HG02588 (cell line): ENCODE results near the gene AHI1.

Source experiments
- ATAC-seq: cut with Tn5 transposase; IDR thresholded peaks from one replicate; pipeline ENCODE4 v1.9.1; 2021; ENCODE audit warnings: mild to moderate bottlenecking, moderate library complexity; ENCODE audit not compliant: unreplicated experiment

AHI1 gene

DNA sequence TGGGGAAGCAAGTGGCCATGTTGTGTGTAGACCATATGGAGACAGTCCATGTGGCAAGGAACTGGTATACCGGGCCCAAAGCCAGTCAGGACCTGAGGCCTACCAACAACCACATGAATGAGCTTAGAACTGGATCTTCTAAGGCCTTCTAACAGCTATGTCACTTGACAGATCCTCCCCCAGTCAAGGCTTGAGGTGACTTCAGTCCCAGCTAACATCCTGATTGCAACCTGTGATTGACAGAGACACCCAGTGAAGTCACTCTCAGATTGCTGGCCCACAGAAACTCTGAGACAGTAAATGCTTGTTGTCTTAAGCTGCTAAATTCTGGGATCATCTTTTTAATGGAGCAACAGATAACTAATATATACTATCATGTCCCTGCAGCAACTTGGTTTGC is 32.9 kb downstream of the AHI1 start:
- ATAC-seq: peak; percentile 70

DNA sequence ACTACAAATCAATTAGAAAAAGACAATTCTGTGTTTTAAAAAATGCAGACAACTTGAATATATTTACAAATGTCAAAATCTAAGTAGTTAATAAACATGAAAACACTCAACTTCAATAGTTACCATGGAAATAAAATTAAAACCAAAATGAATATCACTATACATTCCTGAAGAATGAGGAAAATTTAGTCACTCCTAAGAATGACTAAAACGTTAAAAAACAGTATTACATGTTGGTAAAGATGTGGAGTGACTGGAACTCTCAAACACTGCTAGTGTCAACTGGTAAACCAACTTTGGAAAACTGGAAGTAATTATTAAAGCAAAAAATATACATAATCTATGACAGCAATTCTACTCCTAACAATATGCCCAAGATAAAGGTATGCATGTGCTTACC is 36.3 kb downstream of the AHI1 start:
- ATAC-seq: no peak

DNA sequence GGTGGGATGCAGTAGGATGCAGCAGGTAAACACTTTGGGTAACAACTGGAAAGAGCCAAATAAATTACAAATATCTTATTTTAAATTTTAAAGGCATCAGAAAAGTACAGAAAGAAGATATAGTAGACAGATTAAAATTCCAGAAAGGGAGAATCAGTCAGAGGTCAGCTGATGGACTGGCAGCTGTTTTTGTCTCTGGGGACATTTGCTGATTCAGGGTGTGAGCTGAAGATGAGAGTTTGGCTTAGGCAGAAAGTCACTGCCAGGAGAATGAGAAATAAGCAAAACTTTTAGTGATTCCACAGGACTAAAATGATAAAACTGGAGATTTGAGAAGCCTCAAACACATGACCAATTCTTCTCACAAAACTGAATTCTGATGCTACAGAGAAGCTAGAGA is 39.5 kb downstream of the AHI1 start:
- no peak for ATAC-seq

DNA sequence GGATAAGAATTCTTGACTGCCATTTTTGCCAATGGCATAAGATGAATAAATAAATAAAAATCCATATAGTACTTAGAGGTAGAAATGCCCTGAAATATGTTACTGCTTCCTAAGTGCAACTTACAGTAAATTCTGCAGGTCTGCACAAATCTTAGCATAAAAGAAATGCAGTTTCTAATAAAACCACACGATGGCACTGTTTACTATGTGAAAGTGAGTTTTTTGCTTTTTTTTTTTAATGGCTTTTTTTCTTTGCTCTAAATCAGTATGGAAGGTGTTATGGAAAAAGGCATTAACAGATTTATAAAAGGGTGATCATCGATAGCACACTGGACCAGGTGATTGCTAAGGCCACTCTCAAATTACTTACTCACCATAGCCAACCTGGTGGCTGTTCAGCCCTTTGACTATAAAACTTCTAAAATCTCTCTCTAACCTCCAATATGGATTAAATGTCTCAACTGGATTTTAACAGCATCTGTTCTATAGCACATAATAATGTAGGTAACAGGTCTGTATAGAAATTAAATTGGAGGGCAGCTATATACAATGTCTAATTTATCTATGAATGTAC is 45.8 kb downstream of the AHI1 start:
- no peak for ATAC-seq

DNA sequence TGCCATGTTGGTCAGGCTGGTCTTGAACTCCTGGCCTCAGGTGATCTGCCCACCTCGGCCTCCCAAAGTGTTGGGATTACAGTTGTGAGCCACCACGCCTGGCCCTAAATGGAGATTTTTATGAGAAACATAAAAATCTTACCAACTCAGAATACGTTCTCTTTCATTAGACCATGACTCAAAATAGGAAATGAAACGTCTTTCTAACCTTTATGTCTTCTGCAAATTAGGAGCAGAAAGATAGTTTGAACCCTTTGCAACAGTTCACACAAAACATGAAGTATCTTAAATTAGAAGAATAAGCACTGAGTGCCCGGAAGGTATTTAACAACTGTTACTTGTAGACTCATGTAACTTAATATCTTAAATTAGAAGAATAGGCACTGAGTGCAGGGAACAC is 48.3 kb downstream of the AHI1 start:
- no peak for ATAC-seq

DNA sequence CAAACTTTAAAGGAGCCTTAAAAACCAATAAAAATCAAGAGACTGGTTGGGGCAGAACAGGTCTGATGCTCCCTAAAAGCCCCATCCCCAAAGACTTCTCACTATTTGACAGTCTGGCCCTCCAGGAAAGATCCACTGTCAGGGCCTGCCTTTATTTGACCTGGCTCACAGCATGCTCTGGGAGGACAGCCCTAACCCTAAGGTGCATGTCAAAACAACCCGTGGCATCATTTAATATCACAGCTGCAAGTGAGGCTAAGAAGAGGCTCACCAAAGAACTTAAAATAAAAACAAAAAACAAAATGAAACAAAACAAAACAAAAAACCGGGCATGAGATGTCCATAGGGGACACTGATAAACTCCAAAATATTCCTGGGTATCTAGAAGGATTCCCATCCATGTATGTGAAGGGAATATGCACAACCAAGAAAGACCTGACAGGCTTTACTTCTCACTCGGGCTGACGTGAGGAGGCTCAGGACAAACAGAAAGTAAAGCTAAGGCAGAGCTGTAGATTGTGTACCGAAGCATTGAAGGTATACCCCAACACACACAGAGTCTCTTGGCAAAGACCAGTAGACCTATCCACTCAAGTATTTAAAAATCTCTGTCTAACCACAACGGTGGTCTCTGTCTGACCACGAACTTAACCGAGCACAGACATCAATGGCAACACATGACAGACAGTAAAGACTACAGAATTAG is 57.3 kb downstream of the AHI1 start:
- ATAC-seq: no peak

DNA sequence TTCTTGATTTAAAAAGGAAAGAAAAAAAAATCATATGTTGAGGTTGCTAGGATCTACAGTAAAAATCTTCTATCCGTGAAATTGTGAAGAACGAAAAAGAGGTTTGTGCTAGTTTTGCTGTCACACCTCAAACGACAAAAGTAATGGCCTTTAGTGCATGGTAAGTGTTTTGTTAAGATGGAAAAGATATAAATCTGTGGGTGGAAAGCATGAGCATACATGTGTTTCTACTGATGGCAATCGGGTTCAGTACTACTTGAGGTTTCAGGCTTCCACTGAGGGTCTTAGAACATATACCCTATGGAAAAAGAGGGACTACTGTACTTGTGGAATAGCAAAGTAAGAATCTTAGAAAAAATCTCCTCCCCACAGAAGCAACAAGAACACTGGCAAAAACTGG is 58.0 kb downstream of the AHI1 start:
- no peak for ATAC-seq

DNA sequence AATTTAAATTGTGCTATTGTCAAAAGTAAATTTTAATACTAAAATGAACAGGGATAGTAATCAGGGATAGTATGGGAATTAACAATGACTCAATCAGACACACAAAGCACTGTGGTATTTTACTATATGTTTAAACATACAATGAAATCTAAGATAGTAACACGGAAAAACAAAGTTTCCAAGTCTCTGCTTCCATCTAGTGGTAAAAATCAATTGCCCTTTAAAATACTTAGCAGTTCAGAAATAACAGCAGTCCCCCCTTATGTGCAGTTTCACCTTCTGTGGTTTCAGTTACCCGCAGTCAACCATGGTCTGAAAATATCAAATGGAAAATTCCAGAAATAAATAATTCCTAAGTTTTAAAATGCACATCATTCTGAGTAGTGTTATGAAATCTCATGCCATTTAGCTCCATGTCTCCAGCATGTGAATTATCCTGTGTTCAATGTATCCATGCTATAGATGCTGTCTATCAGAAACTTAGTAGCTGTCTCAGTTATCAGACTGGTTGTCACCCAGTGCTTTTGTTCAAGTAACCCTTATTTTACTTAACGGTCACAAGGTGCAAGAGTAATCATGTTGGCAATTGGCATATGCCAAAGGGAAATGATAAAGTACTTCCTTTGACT is 58.5 kb downstream of the AHI1 start:
- no peak for ATAC-seq

DNA sequence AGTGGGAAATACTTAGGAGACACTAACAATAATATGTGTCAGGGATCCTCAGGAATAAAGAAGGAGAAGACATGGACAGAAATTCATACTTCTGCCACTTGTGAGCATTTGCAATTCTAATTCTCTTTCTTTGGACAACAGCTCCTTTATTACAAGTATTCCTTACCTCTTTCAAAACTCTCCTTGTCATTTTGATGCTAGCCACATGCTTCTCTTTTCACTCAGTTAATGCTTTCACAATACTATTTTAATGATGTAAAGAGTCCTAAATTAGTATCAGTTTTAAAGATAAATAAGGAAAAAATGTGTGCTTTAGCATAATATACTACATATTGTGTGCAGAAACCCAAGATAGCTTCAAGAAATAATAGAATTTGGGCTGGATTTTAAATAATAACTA is 62.5 kb downstream of the AHI1 start:
- ATAC-seq: no peak

DNA sequence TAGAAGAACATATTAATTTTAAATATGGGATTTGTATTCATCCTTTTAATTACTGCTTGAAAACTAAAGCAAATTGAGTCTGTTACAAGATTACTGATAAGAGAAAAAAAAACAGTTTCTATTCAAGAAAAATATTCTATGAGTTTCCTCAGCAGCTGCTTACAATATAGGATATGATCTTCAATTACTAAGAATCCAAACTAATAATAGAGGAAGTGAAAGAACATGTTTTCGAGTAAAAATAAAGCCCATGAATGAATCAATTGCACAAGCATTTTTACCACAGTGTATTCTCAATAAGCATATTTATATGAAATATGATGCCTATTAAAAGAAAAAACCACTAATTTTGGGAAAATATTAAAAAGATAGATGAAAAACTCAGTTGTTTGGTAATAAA is 63.4 kb downstream of the AHI1 start:
- no peak for ATAC-seq

DNA sequence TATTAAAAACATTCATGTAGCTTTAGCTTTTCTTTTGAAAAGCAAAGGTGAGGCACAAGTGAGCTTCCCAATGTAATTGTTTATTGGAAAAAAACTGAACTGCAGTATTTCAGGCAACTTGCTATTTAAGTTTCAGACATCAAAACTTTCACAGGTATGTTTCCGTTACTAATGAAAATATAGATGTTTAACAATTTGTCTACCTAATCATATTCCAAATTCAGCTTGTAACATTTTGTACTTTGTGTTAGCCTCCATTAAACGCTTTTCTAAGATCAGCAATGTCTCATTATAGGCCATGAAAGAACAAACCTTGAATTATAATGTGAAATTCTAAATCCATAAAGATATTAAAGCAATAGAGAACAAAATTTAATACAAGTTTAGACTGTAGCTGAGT is 69.5 kb downstream of the AHI1 start:
- no peak for ATAC-seq

DNA sequence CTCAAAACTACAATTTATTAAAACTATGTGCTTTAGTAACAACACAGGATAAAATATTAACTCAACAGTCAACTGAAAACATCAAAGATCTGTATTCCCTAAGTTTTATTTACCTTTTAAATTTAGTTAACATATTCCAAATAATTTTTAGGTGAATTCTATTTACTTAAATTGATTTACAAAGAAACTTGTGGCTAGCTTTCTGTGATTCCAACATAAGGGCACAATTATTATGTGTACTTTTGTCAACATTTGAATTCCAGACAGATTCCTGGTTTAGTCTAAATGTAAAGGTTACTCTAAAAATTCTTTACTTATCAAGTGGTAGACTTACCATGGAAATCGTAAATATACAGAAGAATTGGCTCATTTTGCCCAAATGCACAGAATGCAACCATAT is 70.7 kb downstream of the AHI1 start:
- no peak for ATAC-seq

DNA sequence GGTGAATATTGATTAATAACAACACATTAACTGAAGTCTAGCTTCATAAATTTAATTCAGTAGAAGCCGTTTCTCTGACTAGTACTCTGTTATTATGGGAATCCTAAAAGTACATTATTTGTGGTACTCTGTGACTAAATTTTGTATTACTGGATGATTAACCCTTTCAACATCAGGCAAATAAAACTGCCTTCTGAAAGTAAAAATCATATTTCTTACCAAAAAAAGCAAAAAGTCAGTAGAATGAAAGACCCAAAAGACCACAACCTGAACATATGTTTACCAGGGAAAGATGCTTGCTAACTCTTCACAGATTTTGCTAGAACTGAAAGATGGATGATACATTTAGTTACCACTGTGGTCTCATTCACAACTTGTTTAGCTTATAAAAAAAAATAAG is 73.2 kb downstream of the AHI1 start:
- no peak for ATAC-seq

DNA sequence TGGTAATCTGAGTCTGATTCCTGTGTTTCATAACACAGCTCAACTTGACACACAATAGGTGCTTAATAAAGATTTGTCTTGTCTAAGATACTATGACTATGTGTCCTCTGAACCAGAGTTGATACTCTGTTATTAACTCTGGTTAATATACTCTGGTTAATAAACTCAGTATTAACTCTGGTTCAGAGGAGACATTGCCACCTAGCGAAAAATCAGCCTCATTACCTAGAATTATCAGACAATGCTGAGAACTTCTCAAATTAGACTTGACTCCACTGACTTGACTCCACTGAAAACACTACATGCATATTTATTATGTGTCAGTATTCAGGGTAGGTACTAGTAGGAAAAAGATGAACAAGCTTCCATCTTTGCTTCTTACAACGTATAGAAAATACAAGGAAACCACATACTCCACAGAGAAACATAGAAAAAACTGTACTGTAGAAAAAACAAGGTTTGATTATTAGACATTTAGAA is 73.9 kb downstream of the AHI1 start:
- peak; percentile 84 for ATAC-seq

DNA sequence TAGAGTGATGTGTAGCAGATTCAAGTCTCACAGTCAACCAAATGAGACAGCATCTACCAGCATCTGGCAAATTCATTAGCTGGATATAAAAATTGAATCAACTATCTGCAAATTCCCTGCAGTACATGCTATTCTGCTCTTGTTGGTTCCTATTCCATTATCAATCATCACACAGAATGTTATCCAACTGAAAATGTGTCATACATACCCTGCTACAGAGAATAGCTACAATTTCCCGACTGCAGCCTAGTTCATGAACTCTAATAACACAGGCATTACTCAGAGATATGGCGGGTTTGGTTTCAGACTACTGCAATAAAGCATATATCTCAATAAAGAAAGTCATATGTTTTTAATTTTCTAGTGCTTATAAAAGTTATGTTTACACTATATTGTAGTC is 78.4 kb downstream of the AHI1 start:
- no peak for ATAC-seq

DNA sequence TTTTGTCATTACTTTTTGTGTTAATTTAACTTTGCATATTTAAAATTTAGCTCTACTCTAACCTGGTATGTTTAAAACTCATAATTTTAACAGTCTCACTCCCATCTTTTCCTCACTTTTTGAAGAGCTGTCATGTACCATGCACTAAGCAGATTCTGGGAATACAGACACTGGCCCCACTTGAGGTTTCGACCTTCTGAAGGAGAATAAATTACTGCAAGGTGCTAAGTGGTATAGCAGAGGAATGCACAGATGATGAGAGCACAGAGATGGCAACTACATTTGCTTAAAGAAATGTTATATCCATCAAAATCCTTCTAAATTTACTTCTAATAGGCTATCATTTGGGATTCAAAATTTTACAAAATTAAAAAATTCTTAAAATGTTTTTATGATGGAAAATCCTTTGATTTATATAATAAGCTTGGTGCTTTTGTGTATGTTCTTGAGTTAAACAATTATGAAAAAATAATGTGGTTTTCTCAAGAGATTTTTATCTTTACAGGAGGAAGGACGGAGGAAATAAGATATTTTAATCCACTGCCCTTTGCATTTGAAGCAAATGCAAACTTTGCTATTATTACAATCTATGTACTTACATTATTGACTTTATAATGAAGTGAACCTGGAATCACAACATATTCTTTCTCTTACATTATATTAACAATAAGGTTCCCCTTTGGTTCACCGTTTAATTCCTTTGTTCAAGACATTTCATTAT is 79.3 kb downstream of the AHI1 start:
- ATAC-seq: no peak

DNA sequence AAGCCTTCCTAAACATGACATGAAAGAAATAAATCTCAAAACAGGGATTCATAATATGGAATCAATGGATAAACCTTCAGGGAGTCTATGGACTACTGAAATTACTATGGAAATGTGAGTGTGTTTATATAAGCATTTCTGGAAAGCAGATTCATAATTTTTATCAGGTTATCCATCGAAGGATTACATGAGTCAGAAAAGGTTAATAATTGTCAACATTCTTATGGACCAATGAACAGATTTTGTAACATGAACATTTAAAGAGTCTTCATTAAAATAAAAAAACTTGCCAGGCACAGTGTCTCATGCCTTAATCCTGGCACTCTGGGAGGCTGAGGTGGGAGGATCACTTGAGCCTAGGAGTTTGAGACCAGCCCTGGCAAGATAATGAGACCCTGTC is 84.8 kb downstream of the AHI1 start:
- ATAC-seq: no peak

DNA sequence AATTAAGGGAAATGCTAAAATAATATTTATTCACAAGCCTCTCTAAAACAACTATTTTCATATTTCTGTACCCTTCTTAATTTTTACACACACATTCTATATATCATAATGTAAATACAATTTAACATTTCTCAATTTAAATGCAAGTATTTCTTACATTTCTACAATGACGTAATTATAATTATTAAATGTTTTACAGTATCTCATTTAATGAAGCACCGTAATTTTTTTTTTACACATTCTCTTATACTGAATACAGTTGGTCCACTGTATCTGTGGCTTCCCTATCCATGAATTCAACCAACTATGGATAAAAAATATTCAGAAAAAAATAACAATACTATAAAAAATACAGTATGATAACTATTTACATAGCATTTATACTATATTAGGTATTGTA is 85.7 kb downstream of the AHI1 start:
- no peak for ATAC-seq

DNA sequence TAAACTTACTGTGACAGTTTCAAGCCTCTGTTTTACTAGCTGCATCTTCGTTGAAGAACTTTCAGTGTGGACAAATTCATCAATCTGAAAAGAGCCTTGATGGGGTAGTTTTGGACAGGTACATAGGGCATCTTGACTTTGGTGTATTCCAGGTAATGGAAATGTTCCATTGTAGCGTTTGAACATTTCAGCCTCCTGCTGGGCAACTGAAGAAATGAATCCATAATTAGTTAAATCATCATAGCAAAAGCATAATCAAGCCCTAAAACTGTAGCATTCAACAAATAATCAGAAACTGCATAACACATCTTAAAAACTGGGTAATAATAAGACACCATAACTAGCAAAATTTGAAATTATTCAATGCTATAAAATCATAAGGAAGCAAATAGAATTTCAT is 86.2 kb downstream of the AHI1 start:
- ATAC-seq: no peak

DNA sequence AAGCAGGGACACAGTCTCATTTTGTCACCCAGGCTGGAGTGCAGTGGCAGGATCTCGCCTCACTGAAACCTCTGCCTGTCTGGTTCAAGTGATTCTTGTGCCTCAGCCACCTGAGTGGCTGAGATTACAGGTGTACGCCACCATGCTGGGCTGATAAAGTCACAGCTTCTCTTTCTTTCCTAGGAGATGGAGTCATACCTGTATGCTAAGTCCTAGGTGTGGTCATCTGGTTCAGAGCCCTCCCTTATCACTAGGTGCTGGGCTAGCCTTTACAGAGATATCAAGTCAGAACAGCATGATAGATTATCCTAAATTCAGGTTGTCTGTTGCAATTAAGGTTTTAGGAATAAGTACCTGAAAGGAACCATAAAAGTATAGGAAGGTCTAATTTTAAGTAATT is 86.7 kb downstream of the AHI1 start:
- ATAC-seq: no peak

DNA sequence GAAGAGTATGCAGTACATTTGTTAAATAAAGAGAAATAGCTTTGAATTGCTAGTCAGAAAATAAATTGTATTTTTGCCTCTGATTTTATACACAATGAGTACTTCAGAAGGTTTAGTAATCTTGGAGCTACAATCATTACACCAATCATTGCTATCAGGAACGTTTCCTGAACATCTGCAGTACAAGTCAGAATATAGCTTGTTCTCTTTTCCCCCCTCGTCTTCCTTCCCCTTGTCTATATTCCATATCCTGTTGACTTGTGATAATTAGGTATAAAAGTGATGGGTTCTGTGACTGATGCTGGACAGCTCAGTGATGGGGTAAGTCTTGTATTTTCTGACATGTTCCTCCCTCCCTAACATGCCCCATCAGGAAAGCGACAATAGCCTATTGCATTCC is 94.0 kb downstream of the AHI1 start:
- ATAC-seq: no peak

DNA sequence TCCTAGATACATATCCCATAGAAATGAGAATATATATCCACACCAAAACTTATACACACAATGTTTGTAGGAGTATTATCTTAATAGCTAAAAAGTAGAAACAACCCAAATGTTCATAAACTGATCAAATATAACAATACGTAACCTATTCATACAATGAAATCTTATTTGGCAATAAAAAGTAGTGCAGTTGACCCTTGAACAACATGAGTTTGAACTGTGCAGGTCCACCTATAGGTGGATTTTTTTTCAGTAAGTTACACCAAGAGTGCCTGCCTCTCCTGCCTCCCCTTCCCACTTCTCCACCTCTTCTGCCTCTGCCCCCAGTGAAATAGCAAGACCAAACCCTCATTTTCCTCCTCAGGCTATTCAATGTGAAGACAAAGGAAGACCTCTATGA is 95.2 kb downstream of the AHI1 start:
- ATAC-seq: no peak
